CD4-positive, alpha-beta T cell treated with Interleukin-21 for 1 hour (primary cell): Measurements from ENCODE around the gene MIS18A.
"Not testable (repeated sequence)": the region's sequence is repeated elsewhere in the genome, so short reads cannot be mapped to it uniquely, and the experiment has no call there.

Source experiments
- DNase-seq: peaks from one replicate; pipeline ENCODE4 v3.0.0-alpha.2; 2020

Gene MIS18A

GRCh38 chr21:32303385-32303784 is 24.5 kb upstream of the MIS18A start:
- DNase-seq, result no peak

GRCh38 chr21:32302560-32302959 is 23.7 kb upstream of the MIS18A start:
- DNase-seq, result no peak

GRCh38 chr21:32301596-32301995 is 22.7 kb upstream of the MIS18A start:
- no peak for DNase-seq

DNA sequence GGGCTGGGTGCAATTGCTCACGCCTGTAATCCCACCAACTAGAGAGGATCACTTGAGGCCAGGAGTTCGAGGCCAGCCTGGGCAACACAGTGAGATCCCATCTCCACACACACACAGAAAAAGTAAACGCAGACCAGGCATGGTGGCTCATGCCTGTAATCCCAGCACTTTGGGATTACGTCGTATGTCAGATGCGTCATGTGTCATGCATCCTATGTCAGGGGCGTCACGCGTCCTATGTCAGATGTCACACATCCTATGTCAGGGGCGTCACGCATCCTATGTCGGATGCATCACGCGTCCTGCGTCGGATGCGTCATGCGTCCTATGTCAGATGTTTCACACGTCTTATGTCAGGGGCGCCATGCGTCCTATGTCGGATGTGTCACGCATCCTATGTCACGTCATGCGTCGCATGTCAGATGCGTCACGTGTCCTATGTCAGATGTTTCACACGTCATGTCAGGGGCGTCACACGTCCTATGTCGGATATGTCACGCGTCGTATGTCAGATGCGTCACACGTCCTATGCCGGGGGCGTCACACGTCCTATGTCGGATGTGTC is 21.4 kb upstream of the MIS18A start:
- DNase-seq, result no peak

DNA sequence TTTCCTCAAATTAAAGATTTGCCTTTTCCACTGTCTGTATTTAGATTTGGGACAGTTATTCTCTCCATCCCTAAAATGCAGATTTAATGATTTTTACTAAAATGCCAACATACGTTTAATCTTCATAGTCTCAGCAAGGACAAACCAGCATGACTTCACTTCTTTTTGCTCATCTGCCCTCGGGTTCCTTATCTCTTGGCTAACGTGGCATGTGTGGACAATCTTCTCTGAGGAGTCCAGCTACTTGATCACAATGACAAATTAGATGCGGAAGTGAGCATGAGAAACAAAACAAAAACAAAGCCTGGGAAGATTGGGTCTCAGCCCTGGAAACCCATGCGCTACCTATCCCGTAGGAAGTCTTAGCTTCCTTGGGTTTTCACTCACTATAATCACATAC is 20.8 kb upstream of the MIS18A start:
- no peak for DNase-seq

DNA sequence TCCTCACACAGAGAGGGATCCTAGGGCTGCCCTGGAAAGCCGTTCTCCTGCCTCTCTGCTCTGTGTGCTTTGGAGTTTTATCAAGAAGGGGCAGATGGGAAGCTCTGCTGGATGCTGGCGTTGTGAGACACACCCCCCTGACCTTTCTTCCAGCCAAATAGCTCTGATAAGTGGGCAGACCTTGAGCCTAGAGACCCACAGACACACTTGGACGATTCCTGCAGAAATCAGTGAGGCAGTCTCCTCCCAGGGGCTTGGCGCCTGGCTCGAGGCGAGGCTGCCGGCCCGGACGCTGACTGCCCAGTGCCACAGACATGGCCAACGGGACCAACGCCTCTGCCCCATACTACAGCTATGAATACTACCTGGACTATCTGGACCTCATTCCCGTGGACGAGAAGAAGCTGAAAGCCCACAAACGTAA is 19.8 kb upstream of the MIS18A start, which contains the start of gene MRAP:
Gene MRAP (plus strand): TSS at position 198 of the 424 bp plus-strand sequence. CDS start 117 bp downstream, at position 315.
- DNase-seq, result no peak

DNA sequence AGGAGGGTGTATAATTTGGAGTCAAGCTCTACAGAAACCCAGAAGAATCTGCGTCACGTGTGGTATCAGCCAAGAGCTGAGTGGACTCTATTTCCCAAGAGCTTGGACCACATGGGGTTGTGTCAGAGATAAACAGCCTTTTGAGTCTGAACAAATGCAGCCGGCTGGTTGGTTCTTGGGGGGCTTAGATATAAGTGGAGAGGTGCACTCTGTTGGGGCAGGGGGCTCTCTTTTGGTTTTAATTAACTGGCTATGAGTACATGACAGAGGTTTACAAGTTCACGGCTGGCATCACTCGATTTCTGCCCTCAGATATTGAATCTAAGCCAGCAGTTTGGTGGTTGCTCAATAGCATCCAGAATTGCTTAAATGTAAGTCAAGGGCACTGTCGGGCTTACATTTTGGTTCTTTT is 19.3 kb upstream of the MIS18A start:
- DNase-seq, result no peak

GRCh38 chr21:32297449-32297848 is 18.6 kb upstream of the MIS18A start:
- DNase-seq, result no peak

DNA sequence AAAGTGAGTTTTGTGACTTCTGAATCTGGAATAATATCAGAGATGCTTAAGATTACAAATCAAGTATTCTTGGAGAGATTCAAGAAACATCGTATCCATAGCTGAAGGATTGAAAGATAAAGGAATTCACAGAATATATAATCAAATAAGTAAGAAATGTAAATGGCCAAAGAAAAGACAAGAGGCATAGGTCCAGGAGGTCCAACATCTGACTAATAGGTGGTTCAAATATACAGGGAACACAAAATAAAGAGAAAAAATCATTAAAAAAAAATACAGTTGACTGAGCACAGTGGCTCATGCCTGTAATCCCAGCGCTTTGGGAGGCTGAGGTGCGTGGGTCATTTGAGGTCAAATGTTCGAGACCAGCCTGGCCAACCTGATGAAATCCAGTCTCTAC is 6.6 kb upstream of the MIS18A start:
- no peak for DNase-seq

- DNase-seq, result no peak
Observed at GRCh38 chr21:32282992-32283391, 4.1 kb upstream of the MIS18A start.

GRCh38 chr21:32281531-32281930 is 2.7 kb upstream of the MIS18A start:
- DNase-seq, result no peak

DNA sequence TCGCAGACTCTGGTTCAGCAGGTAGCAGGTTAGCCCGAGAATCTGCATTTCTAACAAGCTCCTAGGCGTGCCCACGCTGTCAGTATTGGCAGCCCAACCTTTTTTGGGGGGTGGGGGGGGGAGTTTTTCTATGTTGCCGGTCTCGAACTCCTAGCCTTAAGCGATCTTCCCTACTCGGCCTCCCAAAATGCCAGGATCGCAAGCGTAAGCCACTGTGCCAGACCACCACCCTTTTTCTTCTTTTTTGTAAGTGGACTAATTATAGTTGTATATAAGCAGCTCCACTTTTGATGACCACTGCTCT is 480 bp upstream of the MIS18A start:
- no peak for DNase-seq

GRCh38 chr21:32278103-32278502 is 746 bp downstream of the MIS18A start:
- DNase-seq, result no peak

- no peak for DNase-seq
Observed at GRCh38 chr21:32276671-32277070, 2.2 kb downstream of the MIS18A start.

GRCh38 chr21:32270748-32271147 is 8.1 kb downstream of the MIS18A start:
- no peak for DNase-seq

DNA sequence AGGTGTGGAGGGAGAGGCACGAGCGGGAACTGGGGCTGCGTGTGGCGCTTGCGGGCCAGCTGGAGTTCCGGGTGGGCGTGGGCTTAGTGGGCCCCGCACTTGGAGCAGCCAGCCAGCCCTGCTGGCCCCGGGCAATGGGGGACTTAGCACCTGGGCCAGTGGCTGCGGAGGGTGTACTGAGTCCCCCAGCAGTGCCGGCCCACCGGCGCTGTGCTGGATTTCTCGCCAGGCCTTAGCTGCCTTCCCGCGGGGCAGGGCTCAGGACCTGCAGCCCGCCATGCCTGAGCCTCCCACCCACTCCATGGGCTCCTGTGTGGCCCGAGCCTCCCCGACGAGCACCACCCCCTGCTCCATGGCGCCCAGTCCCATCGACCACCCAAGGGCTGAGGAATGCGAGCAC is 13.5 kb downstream of the MIS18A start:
- not testable (repeated sequence) for DNase-seq

DNA sequence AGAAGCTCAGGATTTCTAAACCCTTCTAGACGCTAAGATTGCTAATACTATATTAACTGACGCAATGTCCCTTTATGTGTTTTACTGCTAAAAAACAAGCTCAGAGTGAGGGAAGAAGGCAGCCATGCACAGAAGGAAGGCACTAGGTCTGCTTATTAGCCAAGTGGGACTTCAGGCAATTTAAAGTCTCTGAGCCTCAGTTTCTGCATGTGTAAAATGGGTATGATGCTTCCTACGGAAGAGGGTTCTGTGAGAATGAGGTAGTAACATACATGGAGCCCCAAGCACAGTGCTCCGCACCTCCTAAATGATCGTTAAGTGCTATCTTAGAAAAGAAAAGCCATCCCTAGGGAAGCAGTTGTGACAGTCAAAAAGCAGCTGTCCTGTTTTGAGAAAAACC is 16.9 kb downstream of the MIS18A start:
- no peak for DNase-seq

DNA sequence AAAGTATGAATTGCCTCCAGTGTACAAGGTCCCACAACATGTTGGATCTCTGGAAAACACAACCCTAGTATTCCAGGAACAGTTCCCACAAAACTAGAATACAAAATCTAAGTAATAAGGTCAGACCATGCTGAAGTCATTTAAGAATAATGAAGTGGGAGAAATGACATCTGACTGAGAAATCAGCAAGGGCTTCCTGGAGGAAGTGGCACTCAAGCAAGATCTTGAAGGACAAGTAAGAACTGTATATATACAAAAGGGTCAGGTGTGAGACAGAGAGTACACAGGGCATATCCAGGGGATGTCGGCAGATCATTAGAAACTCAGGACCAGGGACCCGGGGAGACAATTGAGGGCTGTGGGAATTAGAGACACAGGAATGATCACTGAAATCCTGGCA is 18.7 kb downstream of the MIS18A start:
- no peak for DNase-seq

- DNase-seq, result not testable (repeated sequence)
Observed at GRCh38 chr21:32258786-32259048, 20.1 kb downstream of the MIS18A start.

- peak; percentile 34 for DNase-seq
Observed at GRCh38 chr21:32257962-32258785, 20.7 kb downstream of the MIS18A start.

GRCh38 chr21:32256873-32257620 is 21.8 kb downstream of the MIS18A start:
- DNase-seq, result no peak

GRCh38 chr21:32256251-32256650 is 22.6 kb downstream of the MIS18A start:
- no peak for DNase-seq

- DNase-seq, result no peak
Observed at GRCh38 chr21:32253215-32253641, 25.6 kb downstream of the MIS18A start.

DNA sequence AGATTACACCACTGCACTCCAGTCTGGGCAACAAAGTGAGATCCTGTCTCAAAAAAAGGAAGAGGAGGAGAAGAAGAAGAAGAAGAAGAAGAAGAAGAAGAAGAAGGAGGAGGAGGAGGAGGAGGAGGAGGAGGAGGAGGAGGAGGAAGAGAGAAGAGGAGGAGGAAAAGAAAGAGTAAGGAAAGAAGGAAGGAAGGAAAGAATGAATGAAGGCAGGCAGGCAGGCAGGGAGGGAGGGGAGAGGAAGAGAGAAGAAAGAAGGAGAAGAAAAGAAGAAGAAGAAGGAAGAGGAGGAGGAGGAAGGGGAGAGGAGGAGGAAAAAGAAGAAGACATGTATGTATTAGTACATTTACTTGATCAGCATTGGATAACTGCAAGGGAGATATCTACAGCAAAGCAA is 26.7 kb downstream of the MIS18A start:
- DNase-seq, result no peak
